Neural progenitor cell (in vitro differentiated cells): ENCODE results near the gene HDAC7. TPM values are rescaled to one million over a fixed set of nuclear protein-coding genes. Genes with fewer than 3 reads are reported as not detected.

Experiments used
- DNase-seq: peaks from one replicate; pipeline ENCODE4 v3.0.0-alpha.2; 2016; ENCODE audit warnings: low spot score
- H2AFZ ChIP-seq: fragments of 200-600 bp; sonication (generic); replicated peaks from 2 replicates; pipeline ENCODE4 v1.6.1; 2016; ENCODE audit warnings: antibody characterized with exemption
- H3F3A ChIP-seq: fragments of 200-600 bp; sonication (generic); 2 replicates; pipeline ENCODE4 v1.6.1; 2016; ENCODE audit warnings: antibody characterized with exemption, low read depth
- H3K27ac ChIP-seq: fragments of 200-600 bp; sonication (generic); 2 replicates; pipeline ENCODE4 v1.5.1; 2016; ENCODE audit warnings: mild to moderate bottlenecking
- H3K27me3 ChIP-seq: fragments of 200-600 bp; sonication (generic); 2 replicates; pipeline ENCODE4 v1.6.1; 2016; ENCODE audit warnings: mild to moderate bottlenecking, moderate library complexity
- H3K36me3 ChIP-seq: fragments of 200-600 bp; sonication (generic); 2 replicates; pipeline ENCODE4 v1.5.1; 2016
- H3K4me1 ChIP-seq: fragments of 200-600 bp; sonication (generic); 2 replicates; pipeline ENCODE4 v1.6.1; 2016; ENCODE audit warnings: mixed run types
- H3K4me2 ChIP-seq: fragments of 200-600 bp; sonication (generic); 2 replicates; pipeline ENCODE4 v1.6.1; 2016
- H3K4me3 ChIP-seq: fragments of 200-600 bp; sonication (generic); 2 replicates; pipeline ENCODE4 v1.5.1; 2016
- H3K79me2 ChIP-seq: fragments of 200-600 bp; sonication (generic); 2 replicates; pipeline ENCODE4 v1.6.1; 2016; ENCODE audit warnings: low read depth
- H3K9ac ChIP-seq: fragments of 200-600 bp; sonication (generic); 2 replicates; pipeline ENCODE4 v1.6.1; 2016
- H3K9me3 ChIP-seq: fragments of 200-600 bp; sonication (generic); 2 replicates; pipeline ENCODE4 v1.5.1; 2016; ENCODE audit warnings: low read depth
- H4K20me1 ChIP-seq: fragments of 200-600 bp; sonication (generic); 2 replicates; pipeline ENCODE4 v1.6.1; 2016; ENCODE audit warnings: low read depth
- H3K27ac Mint-ChIP-seq: 3 replicates; pipeline ENCODE4 v1.8.0; 2021; ENCODE audit warnings: mixed read lengths
- H3K27me3 Mint-ChIP-seq: 2 replicates; pipeline ENCODE4 v1.8.0; 2022; ENCODE audit warnings: low read depth, mild to moderate bottlenecking, inconsistent platforms, moderate library complexity, mixed read lengths; ENCODE audit not compliant: insufficient read depth
- H3K36me3 Mint-ChIP-seq: 3 replicates; pipeline ENCODE4 v1.8.0; 2021; ENCODE audit warnings: mixed read lengths
- H3K4me1 Mint-ChIP-seq: 3 replicates; pipeline ENCODE4 v1.8.0; 2021; ENCODE audit warnings: mixed read lengths
- H3K4me3 Mint-ChIP-seq: 3 replicates; pipeline ENCODE4 v1.8.0; 2021; ENCODE audit warnings: mild to moderate bottlenecking, moderate library complexity, mixed read lengths
- H3K9me3 Mint-ChIP-seq: 3 replicates; pipeline ENCODE4 v1.8.0; 2020; ENCODE audit warnings: mixed read lengths
- CTCF ChIP-seq: fragments of 200-600 bp; sonication (generic); IDR thresholded peaks from 2 replicates; pipeline ENCODE4 v1.5.1; 2017; ENCODE audit warnings: antibody characterized with exemption, mild to moderate bottlenecking
- EZH2 ChIP-seq: fragments of 200-600 bp; sonication (generic); IDR thresholded peaks from 2 replicates; pipeline ENCODE4 v1.6.1; 2017; ENCODE audit warnings: antibody characterized with exemption, mild to moderate bottlenecking, moderate library complexity
- EZH2phosphoT487 ChIP-seq: fragments of 200-600 bp; sonication (generic); IDR thresholded peaks from 2 replicates; pipeline ENCODE4 v1.6.1; 2017; ENCODE audit warnings: antibody characterized with exemption
- total RNA-seq: library from RNA; depleted of rRNA; stranded (reverse); fragments of >200 nt; gene quantifications from 2 replicates; pipeline ENCODE4 v1.2.3, GENCODE V29; 2015; ENCODE audit warnings: low replicate concordance

Gene HDAC7
- total RNA-seq, 1 donor from 2014 or later = 7.2 TPM

GRCh38 chr12:47783821-47784819 is 35.6 kb downstream of the HDAC7 start:
- no peak overlapping the region for H2AFZ ChIP-seq
- Mint-ChIP-seq H3K36me3 (peaks cover 21% of the 10 kb centered on the region), H3K27ac (no peak overlapping the region), H3K27me3 (peaks cover 19% of the 10 kb centered on the region), H3K4me3 (no peak overlapping the region), H3K9me3 (no peaks in the 10 kb centered on the region), H3K4me1 (peaks cover 10% of the 10 kb centered on the region)
- TF ChIP-seq CTCF = no peak
- no peak for TF ChIP-seq EZH2phosphoT487
- TF ChIP-seq EZH2 = no peak
- H3K4me1 ChIP-seq = peaks cover 5% of the 10 kb centered on the region
- H3K36me3 ChIP-seq = no peaks in the 10 kb centered on the region
- peaks cover 6% of the 10 kb centered on the region for H3K27me3 ChIP-seq
- peaks cover 9% of the 10 kb centered on the region for H4K20me1 ChIP-seq
- H3K79me2 ChIP-seq = no peaks in the 10 kb centered on the region
- no peak for DNase-seq
- H3K9ac ChIP-seq = no peak overlapping the region
- H3F3A ChIP-seq = no peaks in the 10 kb centered on the region
- no peak overlapping the region for H3K27ac ChIP-seq
- no peak overlapping the region for H3K4me3 ChIP-seq
- H3K9me3 ChIP-seq = no peaks in the 10 kb centered on the region
- H3K4me2 ChIP-seq = no peak overlapping the region

DNA sequence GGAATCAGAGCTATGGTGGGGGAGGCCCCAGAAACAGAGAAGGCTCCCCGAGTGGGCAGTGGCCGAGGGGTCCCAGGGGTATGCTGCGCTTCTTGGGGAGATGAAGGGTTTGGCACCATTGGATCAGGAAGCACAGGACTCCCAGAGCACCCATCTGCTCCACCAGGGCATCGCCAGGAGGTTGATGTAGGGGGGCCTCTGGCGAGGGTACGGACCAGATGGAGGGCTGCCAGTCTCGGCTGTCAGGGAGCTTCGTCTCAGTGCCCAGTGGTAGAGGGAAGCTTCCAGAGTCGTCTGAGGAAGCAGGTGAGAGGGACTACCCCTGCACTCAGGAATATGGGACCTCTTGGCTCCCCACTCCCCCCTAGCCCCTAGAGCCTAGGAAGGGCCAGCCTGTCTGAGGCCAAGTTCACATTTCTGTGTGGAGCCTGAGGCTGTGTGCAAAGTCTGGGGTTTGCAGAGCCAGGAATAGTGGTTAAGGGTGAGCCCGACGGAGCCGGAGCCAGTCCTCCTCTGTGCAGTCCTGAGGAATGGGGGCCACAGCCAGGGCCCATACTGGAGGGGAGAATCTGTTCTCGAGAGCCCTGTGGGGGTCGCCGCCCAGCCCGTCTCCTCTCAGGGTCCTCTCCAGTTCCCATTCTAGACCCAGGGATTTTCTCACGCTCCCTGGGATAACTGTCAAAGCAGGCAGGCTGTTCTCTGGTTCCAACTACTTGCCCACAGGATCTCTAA is 36.5 kb downstream of the HDAC7 start:
- H3K4me1 ChIP-seq = peaks cover 15% of the 10 kb centered on the region
- H3K27me3 ChIP-seq = peaks cover 6% of the 10 kb centered on the region
- peaks cover 13% of the 10 kb centered on the region for H4K20me1 ChIP-seq
- no peak overlapping the region for H3K4me2 ChIP-seq
- Mint-ChIP-seq H3K27me3 (peaks cover 19% of the 10 kb centered on the region), H3K4me1 (peaks cover 10% of the 10 kb centered on the region), H3K36me3 (peaks cover 16% of the 10 kb centered on the region), H3K4me3 (peak overlapping the region; percentile 11), H3K27ac (no peak overlapping the region), H3K9me3 (no peaks in the 10 kb centered on the region)
- H3F3A ChIP-seq = no peaks in the 10 kb centered on the region
- no peak overlapping the region for H2AFZ ChIP-seq
- no peaks in the 10 kb centered on the region for H3K9me3 ChIP-seq
- DNase-seq = no peak
- no peaks in the 10 kb centered on the region for H3K79me2 ChIP-seq
- no peak overlapping the region for H3K9ac ChIP-seq
- H3K4me3 ChIP-seq = no peak overlapping the region
- H3K27ac ChIP-seq = no peak overlapping the region
- H3K36me3 ChIP-seq = no peaks in the 10 kb centered on the region
- TF ChIP-seq EZH2phosphoT487 (no peak), EZH2 (no peak), CTCF (no peak)

GRCh38 chr12:47782372-47782770 is 37.3 kb downstream of the HDAC7 start:
- Histone ChIP-seq H3K9me3 (no peaks in the 10 kb centered on the region), H3K9ac (no peak overlapping the region), H3K27me3 (peaks cover 6% of the 10 kb centered on the region), H3K79me2 (no peaks in the 10 kb centered on the region), H3K4me1 (peaks cover 15% of the 10 kb centered on the region), H3F3A (no peaks in the 10 kb centered on the region), H2AFZ (no peak overlapping the region), H3K4me3 (no peak overlapping the region), H3K36me3 (no peaks in the 10 kb centered on the region), H4K20me1 (peaks cover 13% of the 10 kb centered on the region), H3K4me2 (no peak overlapping the region), H3K27ac (no peak overlapping the region)
- peak overlapping the region; percentile 11 for H3K4me3 Mint-ChIP-seq
- H3K36me3 Mint-ChIP-seq = peaks cover 8% of the 10 kb centered on the region
- peaks cover 14% of the 10 kb centered on the region for H3K4me1 Mint-ChIP-seq
- H3K27me3 Mint-ChIP-seq = peaks cover 23% of the 10 kb centered on the region
- DNase-seq = no peak
- no peak overlapping the region for H3K27ac Mint-ChIP-seq
- no peaks in the 10 kb centered on the region for H3K9me3 Mint-ChIP-seq
- TF ChIP-seq EZH2 (no peak), CTCF (no peak), EZH2phosphoT487 (no peak)
